Activated CD4-positive, alpha-beta T cell treated with anti-CD3 and anti-CD28 coated beads for 36 hours (primary cell): ENCODE results near the gene ST6GALNAC3. TPM values are rescaled to one million over a fixed set of nuclear protein-coding genes. Genes with fewer than 3 reads are reported as not detected.

ENCODE experiments used
- ATAC-seq: fragments of 200-7000 bp; cut with Tn5 transposase; one replicate; pipeline ENCODE4 v1.10.0; 2021; ENCODE audit warnings: mild to moderate bottlenecking, moderate library complexity
- CTCF ChIA-PET: fragments of 350-600 bp; sonication (Branson Sonifier 250); formaldehyde crosslinking; loops from one replicate; lab custom pipeline; 2021; ENCODE audit warnings: antibody characterized with exemption; lab: Charles Lee
- POLR2A ChIA-PET: fragments of 350-600 bp; sonication (Branson Sonifier 250); formaldehyde crosslinking; loops from one replicate; lab custom pipeline; 2021; ENCODE audit warnings: antibody characterized with exemption, inconsistent platforms; lab: Charles Lee
- DNase-seq: peaks from one replicate; pipeline ENCODE4 v3.0.0-alpha.2; 2020
- H3K27ac Mint-ChIP-seq: one replicate; pipeline ENCODE4 v1.8.0; 2021; ENCODE audit warnings: mixed read lengths
- H3K27me3 Mint-ChIP-seq: one replicate; pipeline ENCODE4 v1.8.0; 2021; ENCODE audit warnings: mixed read lengths
- H3K36me3 Mint-ChIP-seq: one replicate; pipeline ENCODE4 v1.8.0; 2021; ENCODE audit warnings: low read depth, mixed read lengths
- H3K4me1 Mint-ChIP-seq: one replicate; pipeline ENCODE4 v1.8.0; 2021; ENCODE audit warnings: mixed read lengths
- H3K4me3 Mint-ChIP-seq: one replicate; pipeline ENCODE4 v1.8.0; 2021; ENCODE audit warnings: mild to moderate bottlenecking, moderate library complexity, mixed read lengths
- H3K9me3 Mint-ChIP-seq: one replicate; pipeline ENCODE4 v1.8.0; 2021; ENCODE audit warnings: low read depth, mixed read lengths
- intact Hi-C, 2 experiments: fragments of 100-400 bp; cut with DNase I in 1 of 2; cut with micrococcal nuclease in 1 of 2; formaldehyde crosslinking; loops; one replicate each; pipeline versions ENCODE4 v1.14.2 to v1.15.1; 2022 to 2024; cut with DNase I, micrococcal nuclease
- total RNA-seq, 2 experiments: library from RNA; stranded (reverse); gene quantifications; one replicate each; pipeline ENCODE4 v1.2.3, GENCODE V29; 2021

ST6GALNAC3 gene
- total RNA-seq, 2 experiments from 2014 or later = 0.73 to 1.1 TPM

- CTCF ChIA-PET = interaction anchor here (0.7 kb wide), 1 partner anchor 36 kb away, joined by 3 read pairs; no protein-coding TSS in a partner anchor
- no peak overlapping the region for H3K4me3 Mint-ChIP-seq
These were observed 583.1 kb downstream of the ST6GALNAC3 start for GRCh38 chr1:76657623-76658022.

GRCh38 chr1:76659171-76659940 is 584.8 kb downstream of the ST6GALNAC3 start:
- DNase-seq (no peak), ATAC-seq (no peak)
- intact Hi-C loops = no loop called here
- Mint-ChIP-seq H3K27me3 (no peaks in the 10 kb centered on the region), H3K9me3 (peaks cover 4% of the 10 kb centered on the region), H3K4me3 (no peak overlapping the region), H3K36me3 (no peaks in the 10 kb centered on the region), H3K4me1 (no peaks in the 10 kb centered on the region), H3K27ac (no peak overlapping the region)
- ChIA-PET POLR2A (no interaction called here), CTCF (no interaction called here)

More at GRCh38 chr1:76657623-76658022, 583.1 kb downstream of the ST6GALNAC3 start:
- Mint-ChIP-seq H3K4me1 (no peaks in the 10 kb centered on the region), H3K36me3 (no peaks in the 10 kb centered on the region), H3K27me3 (no peaks in the 10 kb centered on the region), H3K9me3 (peaks cover 4% of the 10 kb centered on the region), H3K27ac (no peak overlapping the region)
- intact Hi-C loops = no loop called here
- ATAC-seq = no peak
- DNase-seq = no peak
- POLR2A ChIA-PET = no interaction called here

- Mint-ChIP-seq H3K27me3 (no peaks in the 10 kb centered on the region), H3K9me3 (peaks cover 4% of the 10 kb centered on the region), H3K27ac (no peak overlapping the region), H3K36me3 (no peaks in the 10 kb centered on the region), H3K4me3 (no peak overlapping the region), H3K4me1 (no peaks in the 10 kb centered on the region)
- intact Hi-C loops = no loop called here
- DNase-seq (no peak), ATAC-seq (no peak)
- ChIA-PET POLR2A (no interaction called here), CTCF (no interaction called here)
These were observed 587.0 kb downstream of the ST6GALNAC3 start for GRCh38 chr1:76661531-76661930.

DNA sequence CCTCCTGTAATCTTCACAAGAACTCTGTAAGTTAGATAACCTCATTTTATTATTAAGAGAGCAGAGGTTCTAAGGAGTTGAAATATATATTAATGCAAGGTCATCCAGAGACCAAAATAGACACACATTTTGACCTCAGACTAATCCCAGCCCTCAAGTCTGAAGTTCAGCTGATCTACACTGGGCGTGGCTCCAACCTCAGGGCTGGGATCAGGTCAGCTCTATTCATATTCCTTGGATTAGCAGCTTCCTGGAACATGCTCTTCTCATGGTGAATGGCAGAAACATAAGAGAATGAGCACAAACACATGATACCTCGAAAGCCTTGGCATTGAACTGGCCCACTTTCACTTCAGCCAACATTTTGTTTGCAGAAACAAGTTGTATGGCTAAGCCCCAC is 592.0 kb downstream of the ST6GALNAC3 start:
- CTCF ChIA-PET = no interaction called here
- H3K4me1 Mint-ChIP-seq = no peaks in the 10 kb centered on the region

DNA sequence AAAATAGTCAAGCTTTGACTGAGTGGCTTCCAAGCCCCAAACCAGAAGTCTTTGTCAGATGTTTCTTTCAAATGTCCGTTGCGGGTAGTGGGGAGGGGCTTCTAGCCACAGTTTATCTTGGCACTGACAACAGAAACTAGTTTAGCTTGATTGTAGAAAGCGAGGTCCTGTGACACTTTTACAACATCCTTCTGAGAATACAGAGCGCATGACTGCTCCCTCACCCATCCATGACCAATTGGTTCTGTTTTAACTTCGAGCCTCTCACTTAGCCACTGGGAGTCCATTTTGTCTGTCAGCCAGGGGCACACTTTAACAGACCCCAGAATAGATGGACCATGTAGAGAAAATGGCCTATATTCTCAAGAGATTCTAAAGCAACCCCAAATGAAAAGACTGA is 593.5 kb downstream of the ST6GALNAC3 start:
- ATAC-seq (no peak), DNase-seq (no peak)
- POLR2A ChIA-PET = no interaction called here
- intact Hi-C loops = no loop called here
- Mint-ChIP-seq H3K36me3 (no peaks in the 10 kb centered on the region), H3K9me3 (no peaks in the 10 kb centered on the region), H3K4me1 (no peaks in the 10 kb centered on the region), H3K27me3 (no peaks in the 10 kb centered on the region), H3K4me3 (no peak overlapping the region), H3K27ac (no peak overlapping the region)
- CTCF ChIA-PET = no interaction called here

More for the DNA sequence above, 592.0 kb downstream of the ST6GALNAC3 start:
- Mint-ChIP-seq H3K4me3 (no peak overlapping the region), H3K36me3 (no peaks in the 10 kb centered on the region), H3K9me3 (no peaks in the 10 kb centered on the region), H3K27ac (no peak overlapping the region), H3K27me3 (no peaks in the 10 kb centered on the region)
- intact Hi-C loops = no loop called here
- POLR2A ChIA-PET = no interaction called here
- no peak for ATAC-seq
- no peak for DNase-seq

GRCh38 chr1:76669131-76669530 is 594.6 kb downstream of the ST6GALNAC3 start:
- Mint-ChIP-seq H3K27ac (no peak overlapping the region), H3K27me3 (no peaks in the 10 kb centered on the region), H3K4me3 (no peak overlapping the region), H3K9me3 (no peaks in the 10 kb centered on the region), H3K4me1 (no peaks in the 10 kb centered on the region), H3K36me3 (no peaks in the 10 kb centered on the region)
- ChIA-PET CTCF (interaction anchor here (0.9 to 1.3 kb wide), 2 partner anchors 9 to 24 kb away, joined by 3 to 4 read pairs; no protein-coding TSS in a partner anchor), POLR2A (no interaction called here)
- ATAC-seq (no peak), DNase-seq (no peak)
- intact Hi-C loops = no loop called here

DNA sequence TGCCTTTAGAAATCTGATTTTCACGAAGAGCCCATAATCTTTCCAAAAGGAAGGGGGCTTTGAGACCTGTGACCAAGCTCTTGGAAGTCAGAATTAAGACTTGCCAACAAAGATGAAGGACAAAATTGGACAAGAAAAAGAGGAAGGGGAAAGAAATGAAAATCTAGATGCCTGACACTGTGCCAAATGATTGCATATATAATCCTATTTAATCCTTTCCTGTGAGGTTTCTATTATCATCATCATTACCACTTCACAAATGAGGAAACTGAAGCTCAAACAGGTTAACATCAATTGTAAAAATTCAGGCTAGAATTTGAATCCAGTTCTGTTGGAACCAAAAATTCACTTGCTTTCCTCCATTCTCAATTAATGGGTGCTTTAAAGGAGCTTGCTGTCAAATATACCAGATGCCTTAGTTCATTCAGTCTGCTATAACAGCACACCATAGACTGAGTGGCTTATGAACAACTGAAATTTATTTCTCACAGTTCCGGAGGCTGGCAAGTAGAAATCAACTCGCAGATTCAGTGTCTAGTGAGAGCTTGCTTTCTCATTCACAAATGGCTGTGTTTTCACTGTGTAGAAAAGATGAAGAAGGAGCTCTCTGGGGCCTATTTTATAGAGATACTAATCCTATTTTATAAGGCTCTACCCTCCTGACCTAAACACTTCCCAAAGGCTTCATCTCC is 595.2 kb downstream of the ST6GALNAC3 start:
- no peak for ATAC-seq
- ChIA-PET POLR2A (no interaction called here), CTCF (interaction anchor here (0.9 to 1.3 kb wide), 2 partner anchors 9 to 25 kb away, joined by 3 to 4 read pairs; no protein-coding TSS in a partner anchor)
- Mint-ChIP-seq H3K4me1 (no peaks in the 10 kb centered on the region), H3K36me3 (no peaks in the 10 kb centered on the region), H3K27ac (no peak overlapping the region), H3K4me3 (no peak overlapping the region), H3K9me3 (no peaks in the 10 kb centered on the region), H3K27me3 (no peaks in the 10 kb centered on the region)
- no peak for DNase-seq
- intact Hi-C loops = no loop called here

- Mint-ChIP-seq H3K9me3 (no peaks in the 10 kb centered on the region), H3K4me1 (no peaks in the 10 kb centered on the region), H3K27ac (no peak overlapping the region), H3K36me3 (no peaks in the 10 kb centered on the region), H3K27me3 (no peaks in the 10 kb centered on the region), H3K4me3 (no peak overlapping the region)
- intact Hi-C loops = no loop called here
- ATAC-seq (no peak), DNase-seq (no peak)
- POLR2A ChIA-PET = no interaction called here
- CTCF ChIA-PET = no interaction called here
These were observed 600.2 kb downstream of the ST6GALNAC3 start for GRCh38 chr1:76674689-76675210.

DNA sequence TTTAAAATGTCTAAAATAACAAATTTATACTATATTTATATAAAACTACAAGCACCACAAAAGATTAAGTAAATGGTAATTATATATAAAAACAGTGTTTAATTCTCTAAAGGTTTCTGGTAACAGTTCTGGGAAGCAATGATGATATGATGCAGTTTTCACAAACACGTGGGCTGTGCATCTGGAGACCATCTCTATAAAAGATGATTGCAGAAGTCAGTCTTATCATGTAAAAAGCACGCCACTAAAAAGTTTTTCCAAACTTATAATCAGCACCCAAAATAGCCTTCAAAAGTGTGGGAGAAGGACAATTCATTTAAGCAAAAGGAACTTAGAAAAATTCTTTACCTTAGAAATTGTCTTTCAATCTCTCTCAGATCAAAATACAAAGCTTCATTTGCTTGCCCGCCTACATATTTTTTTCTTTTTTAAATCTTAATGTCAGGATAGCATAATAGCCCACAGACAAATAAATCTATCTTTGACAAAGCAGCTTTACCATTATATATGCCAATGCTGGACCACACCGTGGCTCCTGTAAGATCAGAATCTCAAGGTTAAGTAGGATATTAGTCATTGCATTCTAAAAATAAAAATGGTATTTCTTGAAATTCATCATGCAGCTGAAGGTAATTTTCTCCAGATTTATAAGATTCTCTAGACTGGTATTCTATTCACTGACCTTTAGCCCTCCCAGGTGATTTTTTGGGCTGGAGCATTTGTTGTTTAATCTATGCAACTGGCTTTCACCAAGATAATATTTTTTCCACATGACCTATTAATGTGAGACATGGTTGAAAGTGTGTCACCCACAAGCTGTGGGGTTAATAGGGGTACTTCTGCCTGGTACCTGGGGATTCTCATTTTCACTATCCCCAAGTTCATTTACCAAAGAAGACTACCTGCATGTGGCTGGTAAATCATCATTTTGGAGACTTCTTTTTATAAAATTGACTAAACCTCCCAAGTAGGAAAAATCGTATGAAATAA is 603.2 kb downstream of the ST6GALNAC3 start:
- DNase-seq = no peak
- CTCF ChIA-PET = interaction anchor here (0.6 kb wide), 1 partner anchor 395 kb away, joined by 4 read pairs; no protein-coding TSS in a partner anchor
- H3K27ac Mint-ChIP-seq = no peak overlapping the region
- H3K36me3 Mint-ChIP-seq = no peaks in the 10 kb centered on the region
- H3K27me3 Mint-ChIP-seq = no peaks in the 10 kb centered on the region
- H3K4me3 Mint-ChIP-seq = no peak overlapping the region
- intact Hi-C loops = no loop called here
- no peaks in the 10 kb centered on the region for H3K9me3 Mint-ChIP-seq
- no peak for ATAC-seq
- no peaks in the 10 kb centered on the region for H3K4me1 Mint-ChIP-seq
- POLR2A ChIA-PET = interaction anchor here (0.6 kb wide), 1 partner anchor 291 kb away, joined by 3 read pairs; no protein-coding TSS in a partner anchor

GRCh38 chr1:76679534-76680152 is 605.1 kb downstream of the ST6GALNAC3 start:
- ChIA-PET CTCF (no interaction called here), POLR2A (no interaction called here)
- no peak for DNase-seq
- Mint-ChIP-seq H3K9me3 (no peaks in the 10 kb centered on the region), H3K4me3 (no peak overlapping the region), H3K27ac (no peak overlapping the region), H3K4me1 (no peaks in the 10 kb centered on the region), H3K36me3 (no peaks in the 10 kb centered on the region), H3K27me3 (no peaks in the 10 kb centered on the region)
- intact Hi-C loops = no loop called here
- ATAC-seq = no peak
